DND-41 (cell line): Measurements from ENCODE around the gene MAGI1.

Source experiments
- EZH2 ChIP-seq: IDR thresholded peaks from 3 replicates; pipeline ENCODE4 v1.6.1; 2012; ENCODE audit warnings: borderline replicate concordance, low read depth, mild to moderate bottlenecking, moderate library complexity, low read length, inconsistent platforms; ENCODE audit not compliant: severe bottlenecking
- TF ChIP-seq, protein P1 (sequence below): IDR thresholded peaks from 2 replicates; pipeline ENCODE4 v1.5.1; 2012; ENCODE audit warnings: borderline replicate concordance, low read length, moderate library complexity, mild to moderate bottlenecking; ENCODE audit not compliant: poor library complexity, severe bottlenecking; ENCODE audit errors: extremely low read depth

DNA sequence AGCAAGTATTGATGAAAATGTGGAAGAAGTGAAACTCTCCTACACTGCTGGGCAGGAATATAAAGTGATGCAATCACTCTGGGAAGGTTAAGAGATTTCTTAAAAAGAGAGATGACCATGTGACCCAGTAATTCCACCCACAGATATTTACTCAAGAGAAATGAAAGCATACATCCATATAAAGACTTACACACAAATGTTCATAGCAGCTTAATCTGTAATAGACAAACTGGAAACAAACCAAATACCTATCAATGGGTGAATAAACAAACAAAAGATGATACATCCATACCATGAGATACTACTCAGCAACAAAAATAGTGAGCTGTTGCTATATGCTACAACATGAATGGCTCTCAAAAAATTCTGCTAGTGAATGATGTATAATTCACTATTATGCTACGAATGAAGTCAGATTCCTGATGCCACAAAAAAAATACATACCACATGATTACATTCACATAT lies 463.3 kb downstream of the MAGI1 start:
- TF ChIP-seq, protein P1, sequence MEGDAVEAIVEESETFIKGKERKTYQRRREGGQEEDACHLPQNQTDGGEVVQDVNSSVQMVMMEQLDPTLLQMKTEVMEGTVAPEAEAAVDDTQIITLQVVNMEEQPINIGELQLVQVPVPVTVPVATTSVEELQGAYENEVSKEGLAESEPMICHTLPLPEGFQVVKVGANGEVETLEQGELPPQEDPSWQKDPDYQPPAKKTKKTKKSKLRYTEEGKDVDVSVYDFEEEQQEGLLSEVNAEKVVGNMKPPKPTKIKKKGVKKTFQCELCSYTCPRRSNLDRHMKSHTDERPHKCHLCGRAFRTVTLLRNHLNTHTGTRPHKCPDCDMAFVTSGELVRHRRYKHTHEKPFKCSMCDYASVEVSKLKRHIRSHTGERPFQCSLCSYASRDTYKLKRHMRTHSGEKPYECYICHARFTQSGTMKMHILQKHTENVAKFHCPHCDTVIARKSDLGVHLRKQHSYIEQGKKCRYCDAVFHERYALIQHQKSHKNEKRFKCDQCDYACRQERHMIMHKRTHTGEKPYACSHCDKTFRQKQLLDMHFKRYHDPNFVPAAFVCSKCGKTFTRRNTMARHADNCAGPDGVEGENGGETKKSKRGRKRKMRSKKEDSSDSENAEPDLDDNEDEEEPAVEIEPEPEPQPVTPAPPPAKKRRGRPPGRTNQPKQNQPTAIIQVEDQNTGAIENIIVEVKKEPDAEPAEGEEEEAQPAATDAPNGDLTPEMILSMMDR = no peak
- TF ChIP-seq EZH2 = no peak
